Loucy (cell line): ENCODE measurements around the gene PLA2G2C.

Experiments used
- H2AFZ ChIP-seq: fragments of 200-600 bp; sonication (generic); 2 replicates; pipeline ENCODE4 v1.6.0; 2016; ENCODE audit warnings: antibody characterized with exemption, mild to moderate bottlenecking, low read length, moderate library complexity
- H3F3A ChIP-seq: fragments of 200-600 bp; 2 replicates; pipeline ENCODE4 v1.6.0; 2016; ENCODE audit warnings: antibody characterized with exemption, low read depth, mild to moderate bottlenecking
- H3K27me3 ChIP-seq: fragments of 200-600 bp; sonication (generic); 2 replicates; pipeline ENCODE4 v1.6.1; 2014; ENCODE audit warnings: low read length, mild to moderate bottlenecking; ENCODE audit not compliant: insufficient read depth, poor library complexity, severe bottlenecking
- H3K36me3 ChIP-seq: fragments of 200-600 bp; sonication (generic); 2 replicates; pipeline ENCODE4 v1.6.1; 2016; ENCODE audit warnings: low read length; ENCODE audit not compliant: insufficient read depth
- H3K4me1 ChIP-seq: fragments of 200-600 bp; sonication (generic); 2 replicates; pipeline ENCODE4 v1.5.1; 2014; ENCODE audit warnings: low read length, mild to moderate bottlenecking; ENCODE audit not compliant: insufficient read depth, poor library complexity, severe bottlenecking
- H3K4me2 ChIP-seq: fragments of 200-600 bp; sonication (generic); 2 replicates; pipeline ENCODE4 v1.6.0; 2014; ENCODE audit warnings: antibody characterized with exemption, low read length, low read depth, mild to moderate bottlenecking; ENCODE audit not compliant: poor library complexity, severe bottlenecking
- H3K4me3 ChIP-seq: fragments of 200-600 bp; sonication (generic); 2 replicates; pipeline ENCODE4 v1.5.1; 2014; ENCODE audit warnings: low read length, mild to moderate bottlenecking, mixed read lengths; ENCODE audit not compliant: poor library complexity, severe bottlenecking
- H3K79me2 ChIP-seq: fragments of 200-600 bp; sonication (generic); 2 replicates; pipeline ENCODE4 v1.6.1; 2014; ENCODE audit warnings: low read length; ENCODE audit not compliant: insufficient read depth
- H3K9ac ChIP-seq: fragments of 200-600 bp; sonication (generic); 2 replicates; pipeline ENCODE4 v1.6.0; 2014; ENCODE audit warnings: mild to moderate bottlenecking, low read depth, low read length, moderate library complexity; ENCODE audit not compliant: poor library complexity, severe bottlenecking
- H3K9me2 ChIP-seq: fragments of 200-600 bp; sonication (generic); replicated peaks from 2 replicates; pipeline ENCODE4 v1.6.1; 2016; ENCODE audit warnings: low read depth, low read length, mixed read lengths
- H3K9me3 ChIP-seq: fragments of 200-600 bp; sonication (generic); 2 replicates; pipeline ENCODE4 v1.6.1; 2014; ENCODE audit warnings: mild to moderate bottlenecking, antibody characterized with exemption, low read length, low read depth; ENCODE audit not compliant: insufficient read depth
- H4K20me1 ChIP-seq: fragments of 200-600 bp; sonication (generic); 2 replicates; pipeline ENCODE4 v1.6.0; 2014; ENCODE audit warnings: antibody characterized with exemption, low read length, mild to moderate bottlenecking; ENCODE audit not compliant: insufficient read depth, poor library complexity, severe bottlenecking
- EZH2phosphoT487 ChIP-seq: fragments of 200-600 bp; IDR thresholded peaks from 2 replicates; pipeline ENCODE4 v1.6.1; 2018; ENCODE audit warnings: antibody characterized with exemption, mild to moderate bottlenecking, moderate library complexity, borderline replicate concordance
- TF ChIP-seq, protein P1 (sequence below): fragments of 200-600 bp; sonication (generic); conservative IDR thresholded peaks from 2 replicates; pipeline ENCODE4 v1.5.1; 2014; ENCODE audit warnings: mild to moderate bottlenecking, antibody characterized with exemption, low read length

The PLA2G2C gene

GRCh38 chr1:20199403-20199802 is 13.1 kb upstream of the PLA2G2C start:
- no peak overlapping the region for H2AFZ ChIP-seq
- no peaks in the 10 kb centered on the region for H3K9me3 ChIP-seq
- no peaks in the 10 kb centered on the region for H3K27me3 ChIP-seq
- no peaks in the 10 kb centered on the region for H4K20me1 ChIP-seq
- no peak overlapping the region for H3K4me2 ChIP-seq
- no peaks in the 10 kb centered on the region for H3K79me2 ChIP-seq
- H3K9me2 ChIP-seq: no peaks in the 10 kb centered on the region
- H3F3A ChIP-seq: no peaks in the 10 kb centered on the region
- no peak for TF ChIP-seq EZH2phosphoT487
- TF ChIP-seq, protein P1, sequence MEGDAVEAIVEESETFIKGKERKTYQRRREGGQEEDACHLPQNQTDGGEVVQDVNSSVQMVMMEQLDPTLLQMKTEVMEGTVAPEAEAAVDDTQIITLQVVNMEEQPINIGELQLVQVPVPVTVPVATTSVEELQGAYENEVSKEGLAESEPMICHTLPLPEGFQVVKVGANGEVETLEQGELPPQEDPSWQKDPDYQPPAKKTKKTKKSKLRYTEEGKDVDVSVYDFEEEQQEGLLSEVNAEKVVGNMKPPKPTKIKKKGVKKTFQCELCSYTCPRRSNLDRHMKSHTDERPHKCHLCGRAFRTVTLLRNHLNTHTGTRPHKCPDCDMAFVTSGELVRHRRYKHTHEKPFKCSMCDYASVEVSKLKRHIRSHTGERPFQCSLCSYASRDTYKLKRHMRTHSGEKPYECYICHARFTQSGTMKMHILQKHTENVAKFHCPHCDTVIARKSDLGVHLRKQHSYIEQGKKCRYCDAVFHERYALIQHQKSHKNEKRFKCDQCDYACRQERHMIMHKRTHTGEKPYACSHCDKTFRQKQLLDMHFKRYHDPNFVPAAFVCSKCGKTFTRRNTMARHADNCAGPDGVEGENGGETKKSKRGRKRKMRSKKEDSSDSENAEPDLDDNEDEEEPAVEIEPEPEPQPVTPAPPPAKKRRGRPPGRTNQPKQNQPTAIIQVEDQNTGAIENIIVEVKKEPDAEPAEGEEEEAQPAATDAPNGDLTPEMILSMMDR: no peak
- no peaks in the 10 kb centered on the region for H3K4me1 ChIP-seq
- no peaks in the 10 kb centered on the region for H3K36me3 ChIP-seq
- H3K9ac ChIP-seq: no peak overlapping the region
- no peak overlapping the region for H3K4me3 ChIP-seq

GRCh38 chr1:20198918-20199317 is 12.6 kb upstream of the PLA2G2C start:
- no peaks in the 10 kb centered on the region for H3K9me2 ChIP-seq
- H3K4me3 ChIP-seq: no peak overlapping the region
- H3K9ac ChIP-seq: no peak overlapping the region
- no peaks in the 10 kb centered on the region for H4K20me1 ChIP-seq
- H3K4me2 ChIP-seq: no peak overlapping the region
- TF ChIP-seq, protein P1: no peak
- no peak for TF ChIP-seq EZH2phosphoT487
- H3K4me1 ChIP-seq: no peaks in the 10 kb centered on the region
- no peaks in the 10 kb centered on the region for H3K27me3 ChIP-seq
- H3K9me3 ChIP-seq: no peaks in the 10 kb centered on the region
- H3K36me3 ChIP-seq: no peaks in the 10 kb centered on the region
- H3F3A ChIP-seq: no peaks in the 10 kb centered on the region
- no peaks in the 10 kb centered on the region for H3K79me2 ChIP-seq
- H2AFZ ChIP-seq: no peak overlapping the region

- no peaks in the 10 kb centered on the region for H3K9me2 ChIP-seq
- H3K4me1 ChIP-seq: no peaks in the 10 kb centered on the region
- H3K4me2 ChIP-seq: no peak overlapping the region
- no peaks in the 10 kb centered on the region for H3F3A ChIP-seq
- H2AFZ ChIP-seq: no peak overlapping the region
- H3K79me2 ChIP-seq: no peaks in the 10 kb centered on the region
- no peaks in the 10 kb centered on the region for H3K27me3 ChIP-seq
- no peak overlapping the region for H3K9ac ChIP-seq
- H3K4me3 ChIP-seq: no peak overlapping the region
- no peak for TF ChIP-seq EZH2phosphoT487
- TF ChIP-seq, protein P1: no peak
- no peaks in the 10 kb centered on the region for H3K36me3 ChIP-seq
- no peaks in the 10 kb centered on the region for H3K9me3 ChIP-seq
- no peaks in the 10 kb centered on the region for H4K20me1 ChIP-seq
Observed at GRCh38 chr1:20198296-20198695, 12.0 kb upstream of the PLA2G2C start.
